NCI-H128 (cell line): ENCODE measurements around the gene PPP3R2.

Experiments used
- DNase-seq: peaks from one replicate; lab custom pipeline; 2025; ENCODE audit not compliant: unreplicated experiment; lab: John Stamatoyannopoulos, UW

The PPP3R2 gene, protein sequence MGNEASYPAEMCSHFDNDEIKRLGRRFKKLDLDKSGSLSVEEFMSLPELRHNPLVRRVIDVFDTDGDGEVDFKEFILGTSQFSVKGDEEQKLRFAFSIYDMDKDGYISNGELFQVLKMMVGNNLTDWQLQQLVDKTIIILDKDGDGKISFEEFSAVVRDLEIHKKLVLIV

DNA sequence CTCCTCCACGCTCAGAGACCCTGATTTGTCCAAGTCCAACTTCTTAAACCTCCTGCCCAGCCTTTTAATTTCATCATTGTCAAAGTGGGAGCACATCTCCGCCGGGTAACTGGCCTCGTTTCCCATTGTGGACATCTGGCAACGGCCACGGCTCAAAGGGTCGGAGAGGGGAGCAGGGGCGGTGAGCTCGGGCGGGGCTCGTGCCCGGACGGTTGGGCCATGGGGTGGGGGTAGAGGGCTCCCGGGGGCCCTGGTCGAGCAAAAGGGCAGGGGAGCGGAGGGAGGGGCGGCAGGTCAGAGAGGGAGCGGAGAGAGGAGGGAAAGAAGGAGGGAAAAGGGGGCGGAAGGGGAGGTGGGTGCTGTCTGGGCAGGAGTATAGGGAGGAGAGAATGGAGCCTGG, at the start of gene PPP3R2:
TSS of gene PPP3R2 (minus strand) at position 174 of the 400 bp plus-strand sequence. CDS start at position 126, 48 bp downstream.
- no peak for DNase-seq

DNA sequence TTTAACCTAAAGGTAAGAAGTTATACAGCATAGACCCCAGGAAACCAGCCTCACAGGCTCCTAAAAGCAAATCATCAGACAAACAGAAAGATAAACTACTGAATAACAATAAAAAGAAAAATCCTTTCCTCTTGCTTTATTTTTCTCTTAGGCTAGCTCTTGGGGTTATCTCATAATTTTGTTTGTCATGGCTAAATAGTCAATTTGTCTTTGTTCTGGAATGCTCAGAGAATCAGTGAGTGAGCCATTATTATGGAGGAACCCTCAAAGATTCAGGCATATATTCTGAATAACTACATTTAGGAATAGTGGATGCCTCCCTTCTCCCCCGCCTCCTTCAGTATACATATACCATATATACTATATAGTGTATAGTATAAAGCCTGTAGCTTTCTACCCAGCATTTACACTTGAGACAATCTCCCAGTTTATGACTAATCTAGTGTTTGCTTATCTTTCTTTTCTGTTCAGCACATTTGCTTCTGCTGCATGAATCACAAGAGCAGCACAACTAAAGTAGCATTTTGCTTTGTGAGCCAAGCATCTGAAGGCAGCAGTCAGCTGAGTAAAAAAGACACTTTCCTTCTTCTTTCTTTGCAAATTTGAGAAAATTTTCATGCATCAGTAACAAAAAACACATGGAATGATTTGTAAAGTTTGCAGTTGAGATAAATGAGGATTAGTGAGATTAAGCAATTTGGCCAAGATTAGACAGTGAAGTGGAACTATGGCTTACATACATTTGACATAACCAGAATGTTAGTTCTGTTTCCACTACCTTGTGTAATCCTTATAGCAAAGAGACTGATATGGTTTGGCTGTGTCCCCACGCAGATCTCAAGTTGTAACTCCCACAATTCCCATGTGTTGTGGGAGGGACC, 45.3 kb upstream of the PPP3R2 start:
- DNase-seq, result no peak

DNA sequence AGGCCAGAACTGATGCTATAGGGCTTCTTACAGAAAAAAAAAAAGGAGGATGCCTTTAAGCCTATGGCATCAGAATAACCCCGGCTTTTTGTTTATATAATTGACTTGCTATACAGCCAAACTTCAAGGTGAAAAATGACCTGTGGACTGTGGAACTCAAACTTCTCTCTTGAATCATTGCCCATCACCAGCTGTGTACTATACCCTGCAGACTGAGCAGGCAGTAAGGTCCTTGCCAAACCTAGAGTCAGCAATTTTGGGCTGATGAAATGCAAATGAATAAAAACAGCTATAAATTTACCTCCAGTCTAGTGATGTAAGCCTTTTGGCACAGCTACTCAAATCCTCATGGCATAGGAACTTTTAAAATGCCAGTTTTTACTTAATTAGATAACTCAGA, 44.5 kb upstream of the PPP3R2 start:
- DNase-seq, result no peak

DNA sequence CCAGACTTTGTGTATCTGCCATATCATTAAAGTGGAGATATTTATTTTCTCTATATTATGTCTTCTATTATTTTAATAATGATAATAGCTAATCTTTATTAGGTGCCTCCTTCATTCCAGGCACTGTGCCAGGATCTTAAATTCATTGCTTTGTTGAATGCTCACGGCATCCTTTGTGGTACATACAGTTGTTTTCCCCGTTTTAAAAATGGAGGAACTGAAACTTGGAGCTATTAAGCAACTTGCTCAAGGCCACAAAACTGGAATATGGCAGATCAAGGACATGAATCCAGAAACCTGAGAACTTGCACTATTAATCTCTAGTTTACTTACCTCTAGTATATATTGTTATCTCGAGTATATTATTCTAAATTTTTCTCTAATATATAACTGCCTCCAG, 41.5 kb upstream of the PPP3R2 start:
- DNase-seq, result no peak

DNA sequence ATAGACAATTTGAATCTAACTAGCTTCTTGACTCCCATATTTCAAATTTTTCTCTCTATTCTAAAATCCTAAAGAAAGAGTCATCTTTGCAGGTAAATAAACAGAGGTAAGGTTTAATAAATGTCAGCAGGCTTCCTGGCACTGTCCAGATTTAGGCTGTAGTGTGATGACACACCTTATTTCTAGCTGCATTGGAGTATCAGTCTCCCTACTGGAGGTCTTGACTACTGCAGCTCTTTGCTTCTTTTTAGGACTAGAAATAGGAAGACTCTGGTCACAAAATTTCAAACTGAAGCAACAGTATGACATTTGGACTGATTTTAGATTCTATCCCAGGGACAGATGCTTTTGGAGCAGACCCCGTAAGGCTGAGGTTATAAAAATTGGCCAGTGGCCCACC, 40.7 kb upstream of the PPP3R2 start:
- DNase-seq, result no peak

DNA sequence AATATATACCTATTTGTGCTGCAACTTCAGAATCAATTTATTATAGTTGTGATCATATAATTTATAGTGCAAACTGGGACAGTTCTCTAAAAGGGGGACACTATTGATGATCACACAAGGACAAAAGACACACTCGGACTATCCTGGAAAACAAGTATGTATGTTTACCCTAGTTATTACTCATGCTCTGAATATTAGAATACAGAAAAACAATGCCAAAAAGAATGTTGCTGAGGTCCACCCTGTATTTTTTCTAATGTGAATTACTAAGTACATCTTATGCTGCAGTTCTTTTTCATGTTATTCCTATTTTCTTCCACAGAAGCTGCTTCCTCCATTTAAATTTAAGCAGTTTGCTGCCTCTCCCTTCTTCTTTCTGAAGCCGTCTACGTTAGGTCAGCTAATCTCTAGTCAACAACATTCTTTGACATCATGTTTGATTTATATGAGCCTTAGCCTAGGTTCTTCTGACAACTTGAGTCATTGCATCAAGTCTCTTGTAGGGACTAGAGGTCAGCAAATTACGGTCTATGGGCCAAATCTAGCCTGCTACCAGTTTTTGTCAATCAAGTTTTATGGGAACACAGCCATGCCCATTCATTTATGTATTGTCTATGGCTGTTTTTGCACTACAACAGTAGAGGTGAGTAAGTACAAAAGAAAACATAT, 40.1 kb upstream of the PPP3R2 start:
- DNase-seq, result no peak

DNA sequence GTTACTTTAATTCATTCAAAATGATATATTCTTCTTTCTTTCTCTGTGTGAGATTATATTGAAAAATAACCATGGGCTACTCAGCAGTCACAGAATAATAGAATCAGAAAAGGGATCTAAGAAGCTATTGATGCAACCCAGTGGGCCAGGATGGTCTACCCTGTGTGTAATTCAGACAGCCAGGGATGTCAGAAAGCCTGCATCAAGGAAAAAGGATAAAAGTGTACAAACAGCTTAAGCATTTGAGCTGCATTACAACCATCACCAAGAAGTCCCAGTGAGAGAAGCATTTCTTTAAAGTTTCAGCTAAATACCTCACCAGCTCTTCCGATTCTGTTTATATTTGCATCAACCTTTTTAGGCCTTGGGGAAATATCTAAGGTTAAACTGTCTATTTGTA, 37.8 kb upstream of the PPP3R2 start:
- DNase-seq, result no peak

DNA sequence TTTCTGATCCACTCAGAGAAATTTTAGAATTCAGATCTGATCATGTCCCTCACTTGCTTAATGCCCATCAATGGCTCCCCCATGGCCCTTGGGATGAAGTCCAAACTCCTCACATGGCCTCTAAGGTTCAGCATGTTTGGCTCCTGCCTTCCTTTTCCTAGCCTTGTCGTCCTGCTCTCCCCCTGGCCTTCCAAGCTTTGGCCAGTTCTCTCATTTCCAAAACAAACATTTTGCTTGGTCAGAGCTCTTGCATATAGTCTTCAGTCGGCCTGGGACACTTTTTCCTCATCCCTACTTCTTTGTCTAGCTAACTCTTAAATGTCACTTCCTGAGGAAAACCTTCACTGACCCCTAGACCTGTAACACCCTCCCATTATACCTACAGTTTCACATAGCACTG, 37.1 kb upstream of the PPP3R2 start:
- DNase-seq, result no peak

DNA sequence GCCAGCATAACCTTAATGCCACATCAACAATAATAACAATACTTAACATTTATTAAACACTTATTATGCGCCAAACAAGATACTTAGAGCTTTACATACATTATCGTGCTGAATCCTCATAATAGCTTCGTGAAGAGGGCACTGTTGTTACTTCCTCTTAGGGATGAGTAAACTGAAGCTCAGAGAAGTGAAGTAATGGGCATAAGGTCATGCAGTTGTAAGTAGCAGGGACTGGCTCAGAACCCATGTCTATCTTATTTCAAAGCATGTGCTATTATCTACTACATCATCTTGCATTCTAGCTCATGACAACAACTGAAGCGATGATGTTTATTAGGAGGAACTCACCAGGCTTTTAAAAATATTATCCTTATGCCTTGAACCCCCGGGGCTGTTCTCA, 34.9 kb upstream of the PPP3R2 start:
- no peak for DNase-seq

DNA sequence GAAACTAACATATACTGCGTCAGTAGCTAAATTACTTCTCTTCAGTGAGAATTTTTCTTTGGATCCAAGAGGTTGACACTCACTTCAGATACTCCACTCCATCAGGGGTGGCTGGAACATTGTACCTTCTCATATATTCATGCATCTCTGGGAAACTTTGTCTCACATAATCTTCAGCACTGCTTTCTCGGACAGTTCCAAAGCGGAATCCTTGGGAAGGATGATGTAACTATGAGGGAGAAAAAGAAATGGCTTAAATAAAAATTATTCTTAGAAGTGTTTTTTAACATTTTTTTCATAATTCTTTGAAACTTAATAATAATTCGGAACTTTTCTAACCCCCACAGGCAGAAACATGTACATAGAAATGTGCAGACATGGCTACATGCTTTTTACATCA, 33.4 kb upstream of the PPP3R2 start:
- no peak for DNase-seq

DNA sequence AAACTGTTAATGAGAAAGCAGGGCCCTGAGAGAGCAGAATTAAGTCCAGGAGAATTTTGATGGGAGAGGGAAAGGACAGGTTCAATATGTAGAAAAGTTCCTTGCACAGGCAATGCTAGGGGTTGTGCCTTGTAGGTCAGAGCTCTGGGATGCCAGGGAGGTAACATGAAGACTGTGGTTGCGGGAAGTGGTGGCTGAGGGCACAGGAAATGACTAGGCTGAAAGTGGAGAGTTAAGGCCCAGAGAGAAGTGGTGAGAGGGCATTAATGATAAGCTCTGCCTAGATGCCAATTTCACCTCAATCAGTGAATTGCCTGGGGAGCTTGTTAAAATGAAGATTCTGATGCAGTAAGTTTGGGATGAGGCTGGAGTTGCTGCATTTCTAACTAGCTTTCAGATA, 31.5 kb upstream of the PPP3R2 start:
- no peak for DNase-seq

DNA sequence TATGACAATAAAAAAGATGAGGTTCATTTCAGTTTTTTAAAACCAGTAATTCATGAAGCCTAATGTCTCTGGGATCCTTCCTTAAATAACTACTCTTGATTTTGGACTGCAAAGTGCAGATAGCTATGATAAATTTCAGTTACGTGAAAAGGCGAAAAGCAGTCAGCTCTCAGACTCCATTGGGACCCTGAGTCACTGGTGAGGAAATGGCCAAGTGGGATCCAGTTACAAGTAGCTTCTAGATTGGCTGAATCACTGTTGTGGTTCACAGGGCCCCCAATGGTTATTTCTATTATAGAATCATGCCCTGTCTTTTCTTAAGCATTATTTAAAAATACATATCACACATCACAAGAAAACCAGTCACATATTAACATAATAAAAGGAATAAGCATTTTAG, 31.1 kb upstream of the PPP3R2 start:
- DNase-seq, result no peak

DNA sequence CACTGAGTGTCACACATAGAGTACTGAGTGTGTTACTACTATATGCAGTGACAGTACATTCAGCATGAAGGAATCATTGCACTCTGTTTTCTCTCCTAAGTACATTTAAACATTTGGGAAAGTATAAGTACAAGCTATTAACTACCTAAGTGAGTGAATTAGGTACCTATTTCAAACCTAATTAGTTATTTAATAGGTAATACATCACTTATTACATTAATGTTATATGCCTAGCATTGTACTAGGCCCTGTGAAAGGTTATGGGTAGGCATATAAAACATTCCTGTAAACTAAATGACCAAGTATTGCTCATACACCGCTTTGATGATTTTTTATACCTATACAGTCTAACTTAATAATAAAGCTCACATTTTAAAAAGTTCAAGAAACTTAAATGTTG, 25.7 kb upstream of the PPP3R2 start:
- no peak for DNase-seq

DNA sequence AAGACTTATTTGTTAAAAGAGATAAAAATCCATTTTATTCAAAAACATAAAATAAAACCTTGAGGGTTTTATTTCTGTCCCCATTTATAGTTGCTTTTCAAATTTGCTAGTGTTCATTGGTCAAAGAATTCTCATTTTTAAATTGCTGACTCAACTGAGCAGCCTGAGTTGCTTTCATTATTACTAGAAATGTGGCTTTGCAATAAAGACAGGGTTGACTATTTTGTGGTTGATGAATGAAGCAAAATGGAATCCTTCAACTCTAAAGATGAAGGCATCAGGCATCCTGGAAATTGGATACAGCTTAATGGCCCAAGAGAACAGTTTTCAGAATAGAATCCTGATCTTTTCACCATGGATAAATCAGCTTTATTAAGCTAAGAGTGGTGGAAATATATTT, 23.9 kb upstream of the PPP3R2 start:
- DNase-seq, result no peak

DNA sequence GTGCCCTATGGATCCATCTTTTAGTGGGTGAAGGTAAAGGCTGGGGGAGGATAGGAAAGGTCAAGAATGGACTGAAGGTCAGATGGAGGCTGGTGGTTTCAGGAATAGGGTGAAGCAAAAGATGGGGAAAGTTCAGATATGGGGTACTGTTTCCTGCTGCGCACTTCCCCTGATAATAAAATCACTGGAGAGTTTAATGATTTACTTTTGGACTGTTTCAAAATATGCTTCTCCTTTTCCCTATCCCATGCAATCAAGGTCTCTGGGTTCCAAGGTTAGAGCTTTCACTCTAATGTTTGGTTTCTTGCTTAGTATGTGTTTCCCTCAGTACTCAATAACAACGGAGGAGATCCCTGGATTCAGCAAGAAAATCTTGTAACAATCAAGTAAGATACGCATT, 10.8 kb upstream of the PPP3R2 start:
- no peak for DNase-seq

DNA sequence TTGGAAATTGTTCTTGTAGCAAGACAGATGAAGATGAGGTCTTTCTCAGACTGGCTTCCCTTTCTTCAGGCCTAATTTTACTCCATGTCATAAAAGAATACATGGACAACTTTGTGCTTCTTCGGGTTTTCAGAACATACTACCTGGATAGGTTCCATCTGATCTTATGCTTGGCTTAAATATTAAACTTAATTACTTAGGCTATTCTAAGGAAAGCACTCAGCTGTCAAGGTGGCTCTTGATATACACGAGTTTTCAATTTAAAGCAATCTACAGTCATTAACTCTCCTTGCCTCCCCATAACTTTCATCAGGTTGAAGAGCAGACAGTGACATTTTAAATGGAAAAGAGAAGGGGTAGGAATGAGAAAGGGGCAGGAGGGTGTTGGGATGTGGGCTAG, 9.5 kb upstream of the PPP3R2 start:
- no peak for DNase-seq

DNA sequence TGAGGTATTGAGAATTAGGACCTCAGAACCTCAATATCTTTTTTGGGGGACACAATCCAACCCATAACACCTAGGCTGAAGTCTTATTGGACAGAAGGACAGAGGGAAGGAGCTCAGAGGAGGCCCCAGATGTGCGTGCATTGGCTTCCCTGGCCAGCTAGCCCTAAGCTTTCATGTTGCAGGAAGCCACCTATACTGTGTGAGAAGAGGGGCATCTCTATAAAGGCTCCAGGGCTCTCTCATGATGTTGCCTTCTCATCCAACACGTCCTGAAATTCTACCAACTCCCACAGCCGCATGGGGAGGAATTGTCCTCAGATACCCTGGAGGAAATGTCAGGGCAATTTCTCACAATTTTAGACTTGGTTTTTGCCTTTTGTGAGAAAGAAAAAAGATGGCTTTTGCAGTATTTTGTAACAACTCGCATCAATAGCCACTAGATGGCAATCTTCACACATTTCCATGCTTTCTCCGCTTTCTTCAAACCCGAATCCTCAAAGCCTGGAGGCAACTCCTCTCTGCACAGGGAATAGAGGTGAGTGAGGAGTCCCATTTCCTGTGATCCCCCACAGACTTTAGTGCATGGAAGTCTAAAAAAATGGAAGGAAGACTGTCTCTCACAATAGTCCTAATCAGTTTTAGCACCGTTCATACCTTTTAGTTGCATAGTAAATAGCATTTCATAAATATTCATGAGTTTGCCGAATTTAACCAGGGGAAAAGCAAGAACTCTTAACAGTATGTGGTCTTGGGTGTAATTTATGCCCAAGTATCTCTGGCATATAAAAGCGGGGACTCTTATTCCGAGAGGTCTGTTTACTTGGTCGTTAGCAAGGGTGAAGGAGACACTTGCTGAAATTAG, 7.4 kb upstream of the PPP3R2 start:
- peak; percentile 21 for DNase-seq

DNA sequence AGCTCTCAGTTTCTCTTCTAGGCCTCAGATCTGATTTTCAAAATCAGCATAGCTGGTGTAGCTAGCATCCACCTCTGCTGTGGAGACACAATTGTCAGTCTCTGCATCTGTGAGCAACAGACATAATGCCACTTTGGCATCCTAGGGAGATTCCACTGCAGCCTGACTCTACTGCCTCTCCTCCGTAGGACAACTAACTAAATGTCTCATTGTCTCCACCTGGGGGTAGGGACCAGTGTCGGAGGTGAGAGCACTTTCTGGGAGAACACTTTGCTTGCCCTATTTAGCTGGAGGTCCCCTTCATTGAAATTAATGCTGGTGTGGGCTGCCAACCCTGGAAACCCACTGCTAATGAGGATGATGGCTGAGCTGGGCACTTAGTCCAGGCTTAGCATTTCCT, 1.4 kb downstream of the PPP3R2 start:
- DNase-seq, result no peak

DNA sequence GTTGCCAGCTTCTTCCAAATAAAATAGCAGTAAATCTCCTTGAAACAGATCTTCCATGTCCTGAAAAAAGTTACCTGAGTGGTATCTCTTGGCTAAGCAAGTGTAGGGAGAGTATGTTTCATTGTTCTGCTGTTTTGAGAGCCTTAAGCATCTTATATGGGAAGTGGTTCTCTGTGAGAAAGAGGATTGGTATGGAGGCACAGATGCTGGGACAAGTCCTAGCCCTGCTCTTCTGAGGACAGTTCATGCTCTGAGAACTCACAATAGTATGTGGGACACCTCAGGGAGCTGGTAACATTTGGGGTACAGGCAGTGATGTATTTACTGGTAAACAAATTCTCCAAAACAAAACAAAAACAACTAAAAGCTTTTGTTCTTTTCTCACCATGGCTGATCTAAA, 2.0 kb downstream of the PPP3R2 start:
- no peak for DNase-seq

DNA sequence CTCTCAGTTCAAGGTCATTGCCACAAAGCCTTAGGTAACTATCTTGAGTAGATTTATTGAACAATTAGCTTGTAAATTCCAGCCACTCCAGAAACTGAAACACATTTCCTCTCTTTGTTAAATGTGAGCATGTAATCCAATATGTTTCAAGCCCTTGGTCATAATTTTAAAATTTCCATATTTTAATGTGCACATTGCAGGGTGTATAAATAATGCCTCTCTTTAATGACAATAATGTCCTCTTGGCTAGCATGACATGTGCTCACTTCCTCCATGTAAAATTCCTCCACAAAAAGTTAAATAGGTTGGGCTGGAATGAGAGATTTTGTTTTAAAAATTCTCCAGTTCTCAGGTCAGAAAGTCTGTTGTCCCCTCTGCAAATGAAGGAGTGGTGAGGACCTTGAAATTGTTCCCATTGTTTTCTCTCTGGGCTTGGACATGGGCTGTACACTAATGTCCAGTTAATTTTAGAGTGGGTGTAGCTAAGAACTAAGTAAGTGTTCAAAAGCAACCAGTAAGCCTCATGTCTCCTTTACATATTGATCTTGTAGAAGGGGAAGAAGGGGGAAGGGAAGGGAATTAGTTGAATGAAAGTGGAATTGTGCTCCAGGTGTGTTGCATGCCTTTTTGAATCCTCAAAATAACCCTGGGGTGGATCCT, 2.9 kb downstream of the PPP3R2 start:
- DNase-seq, result no peak

DNA sequence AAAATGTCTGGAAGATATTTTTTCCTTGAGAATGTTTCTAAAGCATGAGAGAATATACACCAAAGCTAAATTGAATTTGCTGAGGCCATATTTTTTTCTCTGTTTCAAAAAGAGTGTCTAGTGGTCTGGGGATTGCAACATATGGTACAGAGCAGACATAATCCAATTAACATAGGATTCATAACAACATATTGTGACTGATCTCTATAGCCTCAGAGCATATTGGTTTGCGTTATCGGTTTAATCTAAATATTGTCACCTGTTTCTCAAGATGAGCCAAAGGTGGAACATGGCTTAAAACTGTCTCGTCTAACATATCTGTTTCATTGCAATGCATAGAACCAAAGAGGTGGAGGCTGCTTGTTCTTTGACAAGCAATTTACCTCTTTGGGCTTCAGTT, 3.9 kb downstream of the PPP3R2 start:
- no peak for DNase-seq
